Left renal cortex interstitium (tissue), 4 donors: ENCODE data around the gene EQTN. TPM values are rescaled to one million over a fixed set of nuclear protein-coding genes. Genes with fewer than 3 reads are reported as not detected.

Source experiments
- DNase-seq, 4 donors: peaks; one replicate each; pipeline ENCODE4 v3.0.0-alpha.2; 2013; ENCODE audit warnings: low read depth in 4 of 4, low spot score in 2 of 4, missing footprints in 1 of 4
- polyA plus RNA-seq, 4 donors: library from polyadenylated mRNA; unstranded; fragments of 120-200 nt; gene quantifications; one replicate each; pipeline ENCODE4 v1.2.1, GENCODE V29; 2013; ENCODE audit not compliant: insufficient read length in 4 of 4

Gene EQTN
- polyA plus RNA-seq, result under 1 TPM in 3 of 4 donors, not detected in 1; 0.34 to 0.39 (median 0.35) TPM

DNA sequence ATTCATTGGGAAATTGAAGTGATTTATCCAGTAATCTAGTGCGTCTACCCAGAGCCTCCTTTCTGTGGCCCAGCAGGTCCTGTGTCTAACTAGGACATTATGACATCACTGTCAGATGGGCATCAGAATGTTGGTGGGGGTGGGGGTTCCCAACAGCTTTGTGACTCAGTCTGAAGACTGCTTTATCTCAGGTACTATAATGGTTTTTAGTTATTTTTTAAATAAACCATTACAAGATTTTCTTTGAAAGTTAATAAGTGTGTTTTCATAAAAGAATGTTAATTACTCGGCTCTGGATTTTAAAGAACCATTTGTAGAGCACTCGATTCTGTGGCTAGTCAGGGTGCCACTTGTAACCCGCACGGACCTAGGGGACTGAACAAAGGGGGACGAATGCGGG, at the start of gene EQTN:
EQTN (minus strand) TSS at position 101 of the 400 bp plus-strand sequence; CDS start at position 6, 95 bp downstream.
- DNase-seq, result no peak

DNA sequence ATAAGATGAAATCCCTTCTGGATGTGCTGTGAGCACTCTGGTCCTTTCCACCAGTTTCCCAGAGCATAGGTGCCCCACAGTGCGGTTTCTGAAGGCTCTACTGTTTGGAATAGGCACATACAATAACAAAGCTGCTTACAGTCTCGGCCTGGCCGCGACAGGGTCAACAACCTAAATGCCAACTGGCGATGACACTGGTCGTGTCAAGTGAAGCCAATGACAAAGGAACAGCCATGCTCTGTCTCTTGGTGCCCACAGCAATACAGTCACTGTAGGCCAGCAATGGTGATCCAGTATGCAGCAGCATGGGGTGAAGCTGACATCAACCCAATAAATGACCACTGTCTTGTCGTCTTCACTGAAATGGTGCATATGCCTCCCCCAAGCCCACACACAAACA, 47.8 kb upstream of the EQTN start:
- no peak for DNase-seq

DNA sequence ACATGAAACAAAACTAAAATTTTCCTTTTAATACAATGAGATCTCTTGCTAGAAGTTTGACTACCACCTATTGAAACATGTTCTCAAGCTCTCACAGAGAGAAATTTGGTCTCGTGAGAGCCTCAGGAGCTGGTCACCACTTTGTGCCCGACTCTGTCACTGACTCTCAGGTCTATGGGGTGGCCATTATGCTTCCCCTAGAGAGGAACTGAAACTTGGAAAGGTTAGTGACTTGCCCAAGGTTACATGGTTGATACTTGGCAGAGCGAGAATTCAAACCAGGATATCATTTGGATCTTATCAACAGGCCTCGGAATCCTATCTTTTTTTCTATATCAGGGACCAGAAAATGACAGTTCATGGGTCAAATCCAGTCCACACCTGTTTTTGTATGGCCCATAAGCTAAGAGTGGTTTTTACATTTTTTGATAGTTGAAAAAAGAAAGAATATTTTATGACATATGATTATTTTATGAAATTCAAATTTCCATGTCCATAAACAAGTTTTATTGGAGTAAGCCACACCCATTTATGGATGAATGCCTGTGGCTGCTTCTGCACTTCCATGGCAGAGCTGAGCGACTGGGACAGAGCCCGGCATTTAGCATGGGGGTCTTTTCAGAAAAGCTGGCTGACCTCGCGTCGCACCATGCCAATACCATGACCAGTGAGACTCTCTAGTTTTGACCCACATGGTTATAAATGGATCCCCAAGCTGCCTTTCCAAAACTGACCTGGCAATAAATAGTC, 44.8 kb upstream of the EQTN start:
- DNase-seq, result no peak

DNA sequence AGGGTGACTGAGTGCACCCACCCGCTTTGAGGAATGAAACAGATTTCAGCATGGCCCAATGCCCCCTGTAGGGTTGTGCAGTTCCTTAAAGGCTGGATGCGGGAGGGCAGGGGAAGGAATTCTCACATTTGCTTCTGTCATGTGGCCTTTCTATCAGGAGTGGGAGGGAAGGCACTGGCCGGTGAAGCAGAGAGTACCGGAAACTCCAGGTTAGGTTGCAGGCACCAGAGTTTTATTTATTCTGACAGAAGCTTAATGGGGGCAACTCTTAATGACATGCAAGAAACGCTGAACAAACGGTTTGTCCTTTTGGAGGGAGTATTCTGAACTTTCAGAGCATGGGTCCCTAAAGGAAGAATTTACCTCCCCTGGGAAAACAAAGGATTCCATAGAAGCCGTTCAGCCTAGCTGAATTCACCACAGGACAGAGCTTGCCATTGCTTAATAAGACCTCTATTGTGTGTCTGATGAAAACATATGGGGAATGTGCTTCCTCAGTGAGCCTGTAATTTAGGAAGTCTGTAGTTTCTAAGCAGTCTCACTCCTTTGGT, 44.1 kb upstream of the EQTN start:
- DNase-seq, result peak; percentile 41 to 75 (median 58)

DNA sequence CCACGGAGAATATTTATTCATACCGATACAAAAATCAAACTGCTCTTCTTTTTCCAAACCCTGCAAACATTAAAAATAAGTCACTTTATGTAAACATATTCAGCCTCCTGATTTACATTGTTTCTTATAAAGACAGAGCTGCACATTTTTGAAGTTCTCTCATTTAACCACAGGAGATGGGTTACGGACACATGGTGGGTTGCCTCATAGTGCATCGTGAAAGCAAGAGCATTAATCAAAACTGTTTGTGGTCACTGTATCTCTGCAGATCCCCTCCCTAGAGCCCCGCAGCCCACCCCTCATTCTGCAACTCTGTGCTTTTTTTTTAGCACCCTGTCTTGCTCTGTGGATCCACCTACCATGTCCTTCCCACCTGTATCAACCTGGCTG, 43.3 kb upstream of the EQTN start:
- DNase-seq, result no peak

GRCh38 chr9:27339661-27340284, 42.8 kb upstream of the EQTN start:
- DNase-seq, result no peak

GRCh38 chr9:27338527-27338903, 41.6 kb upstream of the EQTN start:
- no peak for DNase-seq

DNA sequence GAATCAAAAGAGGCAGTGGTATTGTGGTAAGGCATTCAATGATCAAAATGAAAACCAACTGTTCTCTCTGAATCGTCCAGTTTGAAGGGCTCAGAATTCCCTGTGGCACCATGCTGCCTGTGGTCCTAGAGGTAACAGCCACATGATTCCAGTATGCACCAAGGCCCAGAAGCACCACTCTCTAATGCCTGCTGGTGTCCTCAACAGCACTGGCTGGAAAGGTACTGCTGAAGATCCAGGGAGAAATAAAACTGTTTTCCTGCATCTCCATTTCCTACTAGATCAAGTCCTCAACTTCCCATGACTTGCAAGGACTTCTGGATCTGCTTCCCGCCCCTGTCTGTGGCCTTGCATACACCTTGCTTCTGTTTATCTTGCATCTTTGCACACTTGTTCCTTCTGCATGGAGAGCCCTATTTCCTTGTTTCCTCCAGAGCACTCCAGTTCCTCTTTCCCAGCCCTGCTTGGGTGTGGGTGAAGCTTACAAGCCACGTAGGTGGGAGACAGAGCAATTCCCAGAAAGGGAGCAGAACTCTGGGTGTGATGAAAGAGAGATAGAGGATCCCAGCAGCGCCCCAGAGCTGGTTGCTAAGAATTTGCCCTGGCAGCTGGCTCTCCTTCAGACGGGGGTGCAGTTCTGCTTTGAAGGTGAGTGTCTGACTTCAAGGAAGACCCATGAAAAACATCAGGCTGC, 41.0 kb upstream of the EQTN start:
- no peak for DNase-seq

DNA sequence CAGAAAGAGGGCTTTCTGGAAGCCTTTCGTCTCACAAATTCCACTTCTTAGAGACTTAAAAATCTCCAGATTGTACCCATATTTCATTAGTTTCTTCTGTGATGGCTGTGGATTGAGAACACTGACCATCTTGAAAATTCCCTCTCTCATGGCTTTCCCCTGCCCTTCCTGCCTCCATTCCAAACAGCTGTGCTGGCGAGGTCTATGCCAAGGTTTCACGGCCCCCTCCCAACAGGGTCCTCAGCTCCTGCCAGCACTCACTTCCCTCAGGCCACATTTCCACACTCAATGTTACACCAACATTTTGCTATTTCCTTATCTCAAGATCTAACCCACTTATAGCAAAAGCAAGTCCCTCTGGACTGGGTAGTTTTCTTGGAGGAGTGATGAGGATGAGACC, 40.3 kb upstream of the EQTN start:
- no peak for DNase-seq

DNA sequence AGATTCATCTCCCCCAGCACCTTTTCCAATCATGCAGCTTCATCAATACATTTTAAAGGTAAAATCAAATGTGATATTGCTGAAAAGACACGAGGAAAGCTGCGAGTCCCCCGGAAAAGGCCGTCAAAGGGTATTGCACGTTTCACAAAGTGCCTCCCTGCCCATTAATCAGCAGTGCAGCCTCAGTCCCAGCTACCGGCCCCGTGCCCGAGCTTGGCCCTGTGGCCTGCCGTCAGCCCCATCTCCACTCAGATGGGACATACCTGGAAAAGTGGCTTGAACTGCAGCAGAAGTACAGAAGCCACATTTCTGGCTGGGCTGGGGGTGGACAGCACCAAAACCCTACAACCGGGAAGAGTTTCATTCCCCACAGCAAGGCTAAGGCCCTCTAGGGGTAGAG, 39.9 kb upstream of the EQTN start:
- no peak for DNase-seq

DNA sequence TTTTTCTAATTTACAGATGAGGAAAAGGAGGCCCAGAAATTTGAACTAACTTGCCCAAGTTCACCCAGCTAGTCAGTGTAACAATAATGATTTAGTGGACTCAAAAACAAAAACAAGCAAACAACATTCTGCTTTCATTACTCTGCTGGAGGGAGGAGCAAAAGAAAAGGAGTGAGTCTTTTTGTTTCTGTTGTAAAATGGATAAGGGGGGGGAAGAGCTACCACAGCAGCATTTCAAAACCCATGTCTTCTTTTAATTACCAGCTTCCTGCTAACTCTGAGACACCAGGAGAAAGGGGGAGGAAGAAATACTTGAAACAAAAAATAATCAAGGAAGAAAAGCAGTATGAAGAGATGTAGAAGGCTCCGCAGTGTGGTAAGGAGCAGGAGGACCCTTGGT, 39.2 kb upstream of the EQTN start:
- no peak for DNase-seq

- no peak for DNase-seq
Observed at GRCh38 chr9:27335075-27335474, 38.1 kb upstream of the EQTN start.

- DNase-seq, result peak; percentile 68 to 82 (median 80)
Observed at GRCh38 chr9:27333241-27334052, 36.5 kb upstream of the EQTN start.

- DNase-seq, result no peak
Observed at GRCh38 chr9:27331393-27331792, 34.4 kb upstream of the EQTN start.

DNA sequence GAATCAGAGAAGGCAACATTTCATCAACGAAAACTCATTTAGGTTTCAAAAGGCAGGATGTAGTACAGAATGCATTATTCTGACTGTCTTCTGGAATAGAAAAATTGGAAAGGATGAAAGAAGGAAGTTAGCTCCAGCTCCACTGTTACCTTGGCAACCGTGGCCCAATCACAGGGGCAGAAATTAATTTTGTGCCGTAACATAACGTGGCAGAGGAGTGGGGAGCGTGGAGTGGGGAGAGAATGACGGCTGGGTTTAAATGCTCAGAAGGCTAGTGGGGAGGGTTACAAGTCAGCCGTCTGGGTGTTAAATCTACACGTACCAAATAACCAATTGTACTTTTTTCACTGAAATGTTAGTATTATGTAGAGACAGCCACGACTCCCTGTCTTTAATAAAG, 32.3 kb upstream of the EQTN start:
- DNase-seq, result no peak

- no peak for DNase-seq
Observed at GRCh38 chr9:27328483-27328882, 31.5 kb upstream of the EQTN start.

DNA sequence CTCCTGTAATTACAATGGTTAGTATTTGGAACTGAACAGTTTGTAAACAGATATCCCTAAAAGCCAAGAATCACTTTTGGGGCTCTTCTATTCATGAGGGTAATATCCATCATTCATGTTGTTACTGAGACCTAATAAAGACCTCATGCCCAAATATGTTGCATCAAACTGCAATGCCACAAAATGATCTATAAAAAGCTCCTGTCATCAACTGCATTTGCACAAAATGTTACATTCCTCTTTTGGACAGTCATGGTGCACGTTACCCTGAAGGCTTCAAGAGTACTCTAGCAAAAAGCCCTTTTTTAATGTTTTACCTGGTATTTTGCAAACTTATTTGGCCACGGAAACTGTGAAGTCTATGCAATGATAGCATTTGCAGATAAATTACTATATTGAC, 14.2 kb upstream of the EQTN start:
- no peak for DNase-seq

GRCh38 chr9:27310582-27310981, 13.6 kb upstream of the EQTN start:
- DNase-seq, result no peak

GRCh38 chr9:27308691-27309390, 11.9 kb upstream of the EQTN start:
- DNase-seq, result no peak

DNA sequence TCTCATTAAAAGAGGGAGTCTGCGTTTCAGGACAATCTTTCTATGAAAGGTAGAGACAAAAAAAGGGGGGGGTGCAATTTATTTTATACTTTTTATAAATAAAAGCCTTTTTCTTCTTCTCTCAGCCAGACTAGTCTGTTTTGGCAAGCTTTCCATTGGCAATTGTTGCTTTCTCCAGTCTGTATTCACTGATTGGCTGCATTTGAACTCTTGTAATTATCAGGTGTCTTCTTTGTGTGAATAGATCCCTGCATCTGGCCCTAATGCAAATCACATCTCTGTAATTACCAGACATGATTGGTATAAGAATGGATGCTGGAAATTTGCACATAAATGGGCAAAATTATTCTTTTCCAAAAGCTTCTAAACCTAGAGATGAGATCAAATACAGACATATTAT, 7.6 kb upstream of the EQTN start:
- no peak for DNase-seq
